HG03039 (cell line): ENCODE results near the gene IL1RAPL2.
"Not testable (repeated sequence)": the region's sequence is repeated elsewhere in the genome, so short reads cannot be mapped to it uniquely, and the experiment has no call there.

Experiments used
- ATAC-seq: cut with Tn5 transposase; IDR thresholded peaks from one replicate; pipeline ENCODE4 v1.9.1; 2021; ENCODE audit warnings: mild to moderate bottlenecking, moderate library complexity; ENCODE audit not compliant: unreplicated experiment

Gene IL1RAPL2

DNA sequence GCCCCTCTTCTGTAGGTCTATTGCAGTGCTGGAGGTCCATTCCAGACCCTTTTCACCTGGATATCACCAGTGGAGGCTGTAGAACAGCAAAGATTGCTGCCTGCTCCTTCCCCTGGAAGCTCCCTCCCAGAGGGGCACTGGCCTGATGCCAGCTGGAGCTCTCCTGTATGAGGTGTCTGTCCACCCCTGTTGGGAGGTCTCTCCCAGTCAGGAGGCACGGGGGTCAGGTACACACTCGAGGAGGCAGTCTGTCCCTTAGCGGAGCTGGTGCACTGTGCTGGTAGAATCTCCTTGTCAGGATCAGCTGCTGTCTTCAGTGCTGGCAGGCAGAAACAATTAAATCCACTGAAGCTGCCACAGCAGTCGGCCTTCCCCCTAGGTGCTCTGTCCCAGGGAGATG lies 276.6 kb downstream of the IL1RAPL2 start:
- no peak for ATAC-seq

DNA sequence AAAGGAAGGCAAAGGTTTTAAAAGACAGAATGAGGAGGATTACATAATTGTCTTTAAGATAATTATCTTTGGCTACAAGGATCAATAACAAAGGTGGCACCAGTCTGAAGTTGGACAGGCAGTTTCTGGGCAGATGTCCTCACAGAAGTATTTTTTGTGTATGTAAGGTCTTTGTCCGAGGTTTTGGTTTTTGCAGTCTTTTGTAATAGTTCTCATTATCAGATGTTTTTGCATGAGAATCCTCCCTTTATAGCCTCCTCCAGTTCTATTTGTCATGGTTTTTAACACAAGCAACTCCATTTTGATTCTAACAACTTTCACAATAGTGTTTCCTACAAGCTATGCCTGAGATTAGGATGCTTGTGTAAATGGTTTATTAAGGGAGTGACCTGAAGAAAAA lies 286.2 kb downstream of the IL1RAPL2 start:
- ATAC-seq = no peak

DNA sequence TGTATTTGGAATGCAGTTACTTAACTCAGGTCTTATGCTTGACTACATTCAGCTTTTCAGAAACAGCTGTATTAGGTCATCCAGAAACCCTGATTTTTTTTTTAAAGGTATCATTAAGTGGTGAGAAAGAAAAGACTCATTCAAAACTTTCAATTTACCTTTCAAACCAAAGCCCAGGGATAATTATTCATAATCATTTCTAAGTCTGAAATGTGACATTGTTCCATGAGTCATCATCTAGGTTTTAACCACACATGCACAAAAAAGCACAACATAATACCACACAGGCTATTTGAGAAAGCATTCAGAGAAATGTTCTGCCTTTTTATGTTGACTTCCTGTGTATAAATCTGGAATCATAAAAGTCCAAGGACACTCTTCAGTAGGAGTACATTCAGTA lies 288.2 kb downstream of the IL1RAPL2 start:
- no peak for ATAC-seq

DNA sequence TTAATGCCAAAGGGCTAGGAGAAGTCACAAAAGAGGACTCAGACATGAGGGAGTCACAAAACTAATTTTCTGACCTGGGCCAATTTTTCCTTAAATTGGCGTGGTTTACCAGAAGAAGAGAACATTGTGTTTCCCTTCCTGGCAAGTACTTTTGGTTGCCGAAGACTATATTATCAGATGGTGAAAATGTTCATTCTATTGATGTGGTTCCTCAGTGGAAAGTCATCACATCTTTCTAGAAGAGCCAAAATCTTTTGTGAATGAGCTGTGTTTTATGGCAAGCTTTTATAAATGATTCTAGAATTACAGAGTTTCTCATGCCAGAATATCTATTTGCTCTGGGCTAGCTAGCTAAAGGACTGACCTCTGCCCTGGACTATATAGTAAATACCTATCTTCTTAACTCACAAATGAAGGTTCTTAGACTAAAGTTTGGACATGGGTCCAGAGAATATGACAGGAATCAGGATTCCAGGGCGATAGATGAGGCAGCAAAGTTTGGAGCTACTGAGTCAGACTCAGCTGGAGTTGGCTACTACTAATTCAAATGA lies 288.9 kb downstream of the IL1RAPL2 start:
- no peak for ATAC-seq

DNA sequence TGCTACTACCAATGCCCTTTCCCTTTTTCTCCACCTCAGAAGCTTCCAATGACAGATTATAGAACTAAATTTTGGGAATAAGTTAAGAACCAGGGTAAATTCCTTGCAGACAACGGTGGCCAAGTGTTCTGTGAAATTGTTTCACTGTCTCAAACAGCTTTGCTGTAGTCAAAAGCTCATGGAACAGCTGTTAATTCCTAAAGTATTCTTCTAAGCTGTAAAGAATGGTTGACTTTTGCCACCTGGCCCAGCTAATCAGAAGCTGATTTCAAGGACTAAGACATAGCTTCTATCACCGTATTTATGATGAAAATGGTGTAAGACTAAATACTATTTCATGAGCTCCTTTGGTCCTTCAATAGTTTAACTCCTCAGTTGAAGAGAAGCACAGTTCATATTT lies 297.5 kb downstream of the IL1RAPL2 start:
- ATAC-seq = no peak

DNA sequence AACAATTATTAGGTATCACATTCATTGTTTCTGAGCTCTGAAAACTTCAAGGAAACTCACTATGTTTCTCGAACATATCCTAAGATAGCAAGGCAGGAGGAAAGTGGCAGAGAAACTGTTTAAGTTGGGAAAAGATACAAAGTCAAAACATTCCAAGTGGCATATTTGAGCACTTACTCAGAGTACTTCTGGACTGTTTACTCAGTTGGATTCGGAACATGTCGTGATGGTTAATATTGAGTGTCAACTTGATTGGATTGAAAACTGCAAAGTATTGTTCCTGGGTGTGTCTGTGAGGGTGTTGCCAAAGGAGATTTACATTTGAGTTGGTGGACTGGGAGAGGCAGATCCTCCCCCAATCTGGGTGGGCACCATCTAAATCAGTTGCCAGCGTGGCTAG lies 298.3 kb downstream of the IL1RAPL2 start:
- ATAC-seq = no peak

DNA sequence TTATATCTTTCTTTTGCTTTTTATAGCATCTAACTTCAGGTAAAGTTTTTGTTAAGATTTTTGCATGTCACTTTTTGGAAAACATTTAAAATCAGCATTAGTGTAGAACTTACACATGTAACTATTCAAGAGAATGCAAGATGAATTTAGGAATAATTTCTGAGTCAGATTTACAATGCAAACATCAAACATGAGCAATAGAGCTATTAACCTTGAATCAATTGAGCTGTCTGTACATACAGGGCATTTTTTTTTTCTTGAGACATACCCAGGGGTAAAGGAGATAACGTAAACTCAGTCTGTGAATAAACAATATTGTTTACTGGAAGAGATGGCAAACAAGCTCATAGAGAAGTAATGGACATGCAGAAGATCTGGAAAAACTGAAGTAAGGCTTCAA lies 311.5 kb downstream of the IL1RAPL2 start:
- no peak for ATAC-seq

DNA sequence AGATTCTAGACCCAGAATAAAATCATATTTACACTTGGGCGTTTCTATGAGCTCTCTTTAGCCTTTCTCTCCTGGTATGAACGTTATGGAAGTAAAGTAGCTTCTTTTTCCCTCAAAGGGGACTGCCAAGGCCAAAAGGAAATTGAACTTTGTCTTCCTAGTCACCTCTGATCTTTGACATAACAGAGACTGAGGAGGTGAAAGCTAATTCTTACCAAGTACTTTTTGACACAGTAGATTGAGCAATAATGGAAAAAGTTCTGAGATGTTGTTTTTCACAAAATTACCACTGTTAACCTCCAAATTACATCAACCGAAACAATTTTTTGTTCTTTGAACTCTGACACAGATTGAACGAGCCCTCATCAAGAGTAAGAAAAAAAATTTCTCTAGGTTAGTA lies 336.1 kb downstream of the IL1RAPL2 start:
- no peak for ATAC-seq

DNA sequence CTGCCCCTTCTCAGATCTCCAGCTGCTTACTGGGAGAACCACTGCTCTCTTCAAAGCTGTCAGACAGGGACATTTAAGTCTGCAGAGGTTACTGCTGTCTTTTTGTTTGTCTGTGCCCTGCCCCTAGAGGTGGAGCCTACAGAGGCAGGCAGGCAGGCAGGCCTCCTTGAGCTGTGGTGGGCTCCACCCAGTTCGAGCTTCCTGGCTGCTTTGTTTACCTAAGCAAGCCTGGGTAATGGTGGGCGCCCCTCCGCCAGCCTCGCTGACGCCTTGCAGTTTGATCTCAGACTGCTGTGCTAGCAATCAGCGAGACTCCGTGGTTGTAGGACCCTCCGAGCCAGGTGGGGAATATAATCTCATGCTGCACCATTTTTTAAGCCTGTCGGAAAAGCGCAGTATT lies 343.7 kb downstream of the IL1RAPL2 start:
- ATAC-seq = not testable (repeated sequence)

DNA sequence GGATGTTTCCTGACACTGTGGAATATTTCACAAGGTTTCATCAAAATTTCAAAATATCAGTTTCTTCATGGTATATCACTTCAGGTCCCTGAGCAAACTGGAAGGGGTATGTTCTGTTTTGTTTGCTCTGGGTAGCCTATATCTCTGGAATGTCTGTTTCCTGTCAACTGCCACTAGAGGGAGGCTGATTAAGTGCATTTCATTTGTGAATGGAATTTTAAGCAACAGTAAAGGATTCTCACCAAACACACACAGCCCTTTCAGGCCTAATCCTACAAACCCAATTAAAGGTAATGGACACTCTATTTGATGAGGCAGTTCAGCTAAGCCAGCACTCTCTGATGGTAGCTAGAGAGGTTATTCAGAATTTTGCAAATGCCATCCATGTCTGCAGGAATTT lies 347.3 kb downstream of the IL1RAPL2 start:
- no peak for ATAC-seq

DNA sequence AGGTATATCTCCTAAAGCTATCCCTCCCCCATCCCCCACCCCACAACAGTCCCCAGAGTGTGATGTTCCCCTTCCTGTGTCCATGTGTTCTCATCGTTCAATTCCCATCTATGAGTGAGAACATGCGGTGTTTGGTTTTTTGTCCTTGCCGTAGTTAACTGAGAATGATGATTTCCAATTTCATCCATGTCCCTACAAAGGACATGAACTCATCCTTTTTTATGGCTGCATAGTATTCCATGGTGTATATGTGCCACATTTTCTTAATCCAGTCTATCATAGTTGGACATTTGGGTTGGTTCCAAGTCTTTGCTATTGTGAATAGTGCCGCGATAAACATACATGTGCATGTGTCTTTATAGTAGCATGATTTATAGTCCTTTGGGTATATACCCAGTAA lies 348.7 kb downstream of the IL1RAPL2 start:
- ATAC-seq = not testable (repeated sequence)

DNA sequence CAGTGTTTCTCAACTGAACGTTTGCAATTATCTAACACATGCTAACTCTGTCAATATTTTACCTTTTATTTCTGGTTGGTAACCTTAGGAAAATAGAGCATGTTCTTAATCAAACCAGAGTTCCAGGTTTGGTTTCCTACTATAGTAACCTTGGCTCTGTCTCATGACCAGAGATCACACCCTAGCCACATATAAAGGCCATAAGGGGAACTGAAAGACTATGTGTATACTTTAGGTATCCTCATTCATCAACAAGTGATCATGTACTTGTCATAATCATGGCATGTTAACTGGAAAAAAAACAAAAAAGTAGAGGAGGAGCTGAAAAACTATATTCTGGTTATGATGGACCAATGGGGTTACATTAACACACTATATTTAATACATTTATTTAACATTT lies 352.1 kb downstream of the IL1RAPL2 start:
- no peak for ATAC-seq

DNA sequence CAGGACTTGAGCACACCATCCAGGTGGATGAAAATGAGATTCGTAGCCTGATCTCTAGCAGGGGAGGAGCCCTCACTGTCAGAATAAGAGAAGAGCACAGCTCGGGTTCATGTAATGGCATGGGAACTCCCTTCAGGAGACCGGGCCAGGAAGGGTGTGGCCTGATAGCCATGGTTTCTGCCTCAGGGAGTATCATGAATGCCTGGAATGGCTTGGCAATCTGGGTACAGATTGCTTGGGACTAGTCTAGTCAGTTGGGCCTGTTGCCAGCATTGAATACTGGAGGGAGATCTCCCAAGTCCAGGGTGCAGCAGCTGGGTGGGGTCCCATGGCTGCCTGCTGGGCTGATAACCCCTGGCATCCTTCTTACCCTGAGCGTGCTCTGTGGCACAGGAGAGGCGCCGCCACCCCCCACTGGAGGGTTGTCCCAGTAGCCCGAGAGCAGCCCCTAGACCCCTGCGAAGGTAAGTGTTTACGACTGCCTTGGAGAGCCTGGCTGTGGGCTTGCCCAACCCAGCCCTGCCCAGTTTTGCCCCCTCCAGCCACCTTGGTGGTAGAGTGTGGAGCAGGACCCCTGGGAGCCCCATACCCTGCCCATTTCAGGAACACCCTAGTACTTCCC lies 355.7 kb downstream of the IL1RAPL2 start:
- no peak for ATAC-seq

DNA sequence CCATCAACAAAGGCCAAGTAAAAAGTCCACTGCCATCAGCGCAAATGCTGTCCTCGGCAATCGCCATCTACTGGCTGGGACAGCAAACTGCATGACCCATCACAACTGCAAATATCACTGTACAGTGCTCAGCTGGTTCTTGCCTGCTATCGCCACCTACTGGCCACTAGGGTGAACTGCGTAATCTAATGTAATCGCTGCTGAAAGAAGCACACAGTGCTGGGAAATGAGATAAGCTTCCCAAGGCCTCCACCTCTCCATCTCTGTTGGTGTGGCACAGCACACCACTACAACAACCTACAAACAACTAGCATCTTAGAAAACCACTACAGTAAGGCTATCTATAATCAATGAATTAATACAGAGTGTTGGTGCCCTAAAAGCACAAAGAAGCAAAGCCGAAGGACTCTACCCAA lies 356.2 kb downstream of the IL1RAPL2 start:
- ATAC-seq = peak; percentile 93

DNA sequence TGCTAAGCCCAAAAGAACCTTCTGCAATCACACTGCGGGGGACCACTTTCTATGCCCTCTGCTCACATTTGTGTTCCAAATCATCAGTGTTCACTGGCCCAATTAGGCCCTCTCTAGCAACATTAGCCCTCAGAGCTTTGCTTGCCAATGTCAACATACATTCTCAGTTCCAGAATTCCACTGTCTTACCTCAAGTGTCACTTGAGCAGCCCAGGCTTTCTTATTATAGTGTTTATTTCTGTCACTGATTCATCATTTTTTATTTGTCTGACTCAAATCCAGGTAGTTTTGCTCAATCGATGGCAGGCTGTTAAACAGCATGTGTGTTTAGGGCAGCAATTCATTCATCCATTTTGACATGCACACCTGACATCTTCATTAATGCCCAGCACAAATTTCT lies 363.3 kb downstream of the IL1RAPL2 start:
- ATAC-seq = no peak

DNA sequence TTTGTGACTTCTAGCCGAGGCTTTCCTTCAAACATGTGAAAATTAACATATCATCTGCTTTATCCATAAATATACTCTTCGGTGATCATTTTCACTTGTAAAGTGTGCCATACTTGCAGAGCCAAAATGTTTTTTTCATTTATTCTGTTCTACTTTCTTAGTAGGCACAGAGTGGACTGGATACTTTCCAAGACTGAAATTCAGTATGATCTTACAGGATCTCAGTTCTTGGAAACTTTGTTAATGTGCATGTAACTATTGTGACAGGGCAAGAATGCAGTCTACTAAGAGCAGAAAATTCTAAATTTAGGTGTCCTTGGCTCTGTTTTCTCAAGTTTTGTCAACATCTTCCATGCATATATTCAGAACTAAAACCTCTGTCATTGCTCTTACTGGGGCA lies 369.6 kb downstream of the IL1RAPL2 start:
- no peak for ATAC-seq

DNA sequence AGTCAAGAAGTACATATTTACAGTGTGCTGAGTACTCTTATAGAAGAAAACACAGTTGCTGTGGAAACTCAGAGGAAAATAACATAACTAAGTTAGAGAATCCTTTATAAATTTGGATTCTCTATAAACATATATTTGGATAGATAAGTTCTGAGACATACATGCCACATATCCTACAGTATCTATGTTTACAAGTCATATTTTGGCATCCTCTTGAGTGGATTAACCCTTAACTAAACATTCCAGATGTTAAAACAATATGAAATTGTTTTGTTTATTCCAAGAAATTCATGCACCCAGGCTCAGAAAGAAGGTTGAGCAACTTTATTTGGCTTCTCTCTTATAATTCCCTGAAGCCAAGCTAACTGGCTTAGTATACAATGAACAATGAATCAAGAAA lies 387.3 kb downstream of the IL1RAPL2 start:
- no peak for ATAC-seq

DNA sequence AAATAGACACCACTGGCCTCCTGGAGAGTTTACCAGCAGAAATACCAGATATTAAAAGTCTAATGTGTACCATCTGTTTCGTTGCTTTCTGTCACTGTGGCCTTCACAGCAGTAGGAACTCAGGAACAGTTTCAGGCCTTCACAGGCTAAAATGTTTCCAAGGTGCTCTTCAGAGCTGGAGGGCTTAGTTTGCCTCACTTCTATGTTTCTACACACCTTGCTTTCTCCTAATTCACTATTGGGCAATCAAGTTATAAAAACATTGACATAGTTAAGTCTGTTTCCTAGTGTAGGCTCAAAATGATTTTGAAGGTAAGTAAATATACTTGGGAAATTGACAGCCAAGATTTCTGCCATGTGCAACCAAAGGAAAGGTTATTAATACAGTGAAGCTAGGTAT lies 395.9 kb downstream of the IL1RAPL2 start:
- no peak for ATAC-seq

DNA sequence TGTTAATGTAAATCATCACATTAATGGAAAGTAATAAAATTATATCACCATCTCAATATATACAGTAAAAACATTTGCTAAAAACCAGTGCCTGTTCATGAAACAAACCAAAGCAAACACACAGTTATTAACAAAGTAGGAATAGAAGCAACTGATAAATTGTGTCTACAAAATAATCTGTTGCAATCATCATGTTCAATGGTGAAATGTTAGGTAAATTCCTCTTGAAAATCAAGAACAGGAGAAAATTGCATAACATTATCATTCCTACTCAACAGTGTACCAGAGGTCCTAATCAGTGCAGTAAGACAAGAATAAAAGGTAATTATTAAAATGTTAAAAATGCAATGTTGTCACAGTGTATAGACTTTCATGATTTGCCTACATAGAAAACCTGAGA lies 402.2 kb downstream of the IL1RAPL2 start:
- ATAC-seq = no peak

DNA sequence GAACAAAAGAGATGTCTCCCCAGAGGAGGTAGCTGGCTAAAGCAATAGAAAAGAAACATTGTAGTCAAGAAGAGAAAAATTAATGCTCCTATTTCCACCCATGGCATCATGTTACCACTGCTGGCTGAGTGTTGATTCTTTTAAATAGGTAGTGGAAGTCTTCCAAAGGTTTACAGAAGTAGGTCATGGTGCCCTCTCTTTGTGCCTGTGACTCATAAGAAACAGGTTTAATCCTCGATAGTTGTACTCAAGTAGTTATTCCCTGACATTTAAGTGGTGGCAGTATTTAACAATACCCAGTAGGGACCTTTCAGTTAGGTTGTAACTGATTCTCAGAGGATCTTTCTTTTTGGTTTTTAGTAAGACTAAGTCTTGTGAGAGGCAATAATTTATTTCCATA lies 406.7 kb downstream of the IL1RAPL2 start:
- no peak for ATAC-seq

DNA sequence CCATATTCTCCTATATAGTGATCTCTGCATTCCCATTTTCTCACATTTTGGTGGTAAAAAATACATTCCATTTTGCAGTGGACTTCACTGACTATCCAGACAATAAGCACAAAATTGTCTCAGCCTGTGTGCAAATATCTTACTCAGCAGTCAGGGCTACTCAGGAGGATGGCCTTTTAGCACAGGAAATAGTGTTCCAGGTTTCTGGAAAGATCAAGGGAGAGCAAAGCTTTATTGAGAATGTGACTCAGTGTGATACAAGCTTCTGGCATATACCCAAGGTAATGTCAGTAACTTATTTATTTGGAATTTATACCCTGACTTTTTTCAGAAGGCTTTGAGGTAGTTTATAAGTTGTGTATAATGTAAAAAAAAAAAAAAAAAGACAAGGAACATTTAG lies 421.1 kb downstream of the IL1RAPL2 start:
- ATAC-seq = no peak

DNA sequence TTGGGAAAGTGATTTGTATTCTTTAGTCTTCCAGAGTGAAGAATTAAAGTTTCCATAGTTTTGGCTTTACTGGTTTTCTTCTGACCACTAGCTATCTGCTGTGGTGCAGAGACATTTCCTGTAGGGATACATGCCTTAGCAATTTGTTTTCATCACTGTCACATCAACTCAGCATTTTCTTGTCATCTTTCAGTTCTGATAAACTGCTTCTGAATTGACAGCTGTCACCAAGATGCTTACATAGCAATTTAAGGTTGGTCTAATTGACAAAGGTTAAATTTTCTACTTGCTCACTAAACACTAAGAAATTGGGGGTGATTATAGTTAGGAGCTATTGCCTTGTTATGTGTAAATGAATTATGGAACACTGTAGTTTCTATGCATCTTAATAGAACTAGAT lies 422.0 kb downstream of the IL1RAPL2 start:
- no peak for ATAC-seq

DNA sequence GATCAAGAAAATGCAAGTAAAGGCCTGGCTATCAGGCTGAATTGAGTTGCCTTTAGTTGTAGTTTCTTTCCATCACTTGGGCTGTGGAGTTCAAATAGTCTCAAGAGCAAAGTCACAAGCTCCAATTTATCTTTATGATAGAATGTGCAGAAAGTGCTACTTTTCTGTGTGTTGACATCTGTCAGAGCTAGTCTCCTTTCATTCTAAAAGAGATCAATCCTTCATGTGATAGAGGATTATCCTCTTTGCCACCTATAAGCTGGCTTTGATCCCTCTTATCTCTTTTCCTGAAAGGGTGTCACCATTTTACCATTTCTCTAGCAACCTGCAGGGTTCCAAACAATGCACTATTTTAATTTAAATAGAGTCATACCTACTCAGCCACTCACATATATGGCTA lies 429.5 kb downstream of the IL1RAPL2 start:
- ATAC-seq = no peak
